Measurements from ENCODE around the gene CDH10. TPM values are rescaled to one million over a fixed set of nuclear protein-coding genes. Genes with fewer than 3 reads are reported as not detected.
A peak's percentile ranks its signal among the peaks of the same experiment; 100 is the strongest.

Gene CDH10
- polyA plus RNA-seq (2011; rRNA removed) (0.58 and 1.0 TPM in 2 replicates), polyA plus RNA-seq (2017; fragmentation: RNase III; extraction: RNeasy Plus Mini Kit Qiagen cat#74134 plus additional on column Dnase treatment) (0.38 to 0.63 TPM (median 0.47 TPM) in 3 replicates), polyA minus RNA-seq (2011; rRNA and poly(A)+ RNA removed) (0.29 and 0.58 TPM in 2 replicates)
- 0.16 and 0.20 TPM in 2 replicates for polyA plus RNA-seq (2012; cell fraction: cytosol; rRNA removed)
- 0.18 and 0.49 TPM in 2 replicates for polyA plus RNA-seq (2012; cell fraction: nucleus; rRNA removed)

GRCh38 chr5:24644761-24645160 lies at the start of gene CDH10:
CDH10 (minus strand) TSS chr5:24644978; CDS start chr5:24593490, 51,488 bp downstream.
- Histone ChIP-seq H3K9me3 (no peaks in the 10 kb centered on the region), H3K4me3 (peak within 1 kb of the TSS; percentile 39), H3K4me1 (no peaks in the 10 kb centered on the region), H3K4me2 (peak within 1 kb of the TSS; percentile 78), H3K27ac (no peak within 1 kb of the TSS)
- DNase-seq (ENCODE audit: low read depth in 1 of 2, low spot score in 1 of 2) (peak in 1 of 2 experiments; percentile 29), ATAC-seq (peak; percentile 30 to 68; a peak in 4 of 6 replicates), FAIRE-seq (no peak)
- CTCF ChIA-PET: no interaction called here
- TF ChIP-seq EP300 (IDR thresholded peaks at IDR 0.05) (no peak), MYC (IDR thresholded peaks at IDR 0.05; ENCODE audit: borderline replicate concordance, low read length) (no peak), RCOR1 (IDR thresholded peaks at IDR 0.05; ENCODE audit: low read depth, low read length) (no peak)
- TF ChIP-seq, protein P1, sequence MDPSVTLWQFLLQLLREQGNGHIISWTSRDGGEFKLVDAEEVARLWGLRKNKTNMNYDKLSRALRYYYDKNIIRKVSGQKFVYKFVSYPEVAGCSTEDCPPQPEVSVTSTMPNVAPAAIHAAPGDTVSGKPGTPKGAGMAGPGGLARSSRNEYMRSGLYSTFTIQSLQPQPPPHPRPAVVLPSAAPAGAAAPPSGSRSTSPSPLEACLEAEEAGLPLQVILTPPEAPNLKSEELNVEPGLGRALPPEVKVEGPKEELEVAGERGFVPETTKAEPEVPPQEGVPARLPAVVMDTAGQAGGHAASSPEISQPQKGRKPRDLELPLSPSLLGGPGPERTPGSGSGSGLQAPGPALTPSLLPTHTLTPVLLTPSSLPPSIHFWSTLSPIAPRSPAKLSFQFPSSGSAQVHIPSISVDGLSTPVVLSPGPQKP (IDR thresholded peaks at IDR 0.05; ENCODE audit: low read depth, low read length): no peak
- 1% methylated on average over 14 of the region's 14 CpGs for WGBS (ENCODE audit: missing lambda C conversion rate)
- POLR2A ChIA-PET: no interaction called here

DNA sequence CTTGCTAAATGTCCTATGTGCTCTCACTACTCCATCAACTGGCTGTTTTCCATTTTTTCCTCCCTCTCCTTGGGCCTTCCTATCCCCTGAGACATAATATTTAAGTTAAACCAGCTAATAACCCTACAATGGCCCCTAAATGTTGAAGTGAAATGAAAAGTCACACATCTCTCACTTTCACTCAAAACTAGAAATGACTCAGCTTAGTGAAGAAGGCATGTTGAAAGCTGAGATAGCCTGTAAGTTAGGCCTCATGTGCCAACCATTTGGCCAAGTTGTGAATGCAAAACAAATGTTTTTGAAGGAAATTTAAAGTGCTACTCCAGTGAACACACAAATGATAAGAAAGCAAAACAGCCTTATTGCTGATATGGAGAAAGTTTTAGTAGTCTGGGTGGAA lies 48.8 kb upstream of the CDH10 start:
- no peak overlapping the region for H3K27ac ChIP-seq
- FAIRE-seq: no peak
- ChIA-PET POLR2A (no interaction called here), CTCF (no interaction called here)
- no peak for ATAC-seq
- TF ChIP-seq ATOH8 (CRISPR knock-in tag; IDR thresholded peaks at IDR 0.05; ENCODE audit: low read depth): no peak
- TF ChIP-seq, protein P1 (IDR thresholded peaks at IDR 0.05; ENCODE audit: low read depth, low read length): no peak
- no peak for TF ChIP-seq ZFP36 (IDR thresholded peaks at IDR 0.05; ENCODE audit: borderline replicate concordance, partially characterized antibody)
- no peak for TF ChIP-seq NR3C1 (IDR thresholded peaks at IDR 0.05)
- TF ChIP-seq RNF2 (IDR thresholded peaks at IDR 0.05; ENCODE audit: borderline replicate concordance, low read depth): no peak
- no peak for TF ChIP-seq NFE2L2 (conservative IDR thresholded peaks at IDR 0.05; ENCODE audit: low read length)
- no peaks in the 10 kb centered on the region for H3K4me1 ChIP-seq
- H3K4me2 ChIP-seq: no peak overlapping the region
- no peaks in the 10 kb centered on the region for H3K9me3 ChIP-seq
- DNase-seq (ENCODE audit: low read depth in 1 of 2, low spot score in 1 of 2): no peak
- no peak overlapping the region for H3K4me3 ChIP-seq

DNA sequence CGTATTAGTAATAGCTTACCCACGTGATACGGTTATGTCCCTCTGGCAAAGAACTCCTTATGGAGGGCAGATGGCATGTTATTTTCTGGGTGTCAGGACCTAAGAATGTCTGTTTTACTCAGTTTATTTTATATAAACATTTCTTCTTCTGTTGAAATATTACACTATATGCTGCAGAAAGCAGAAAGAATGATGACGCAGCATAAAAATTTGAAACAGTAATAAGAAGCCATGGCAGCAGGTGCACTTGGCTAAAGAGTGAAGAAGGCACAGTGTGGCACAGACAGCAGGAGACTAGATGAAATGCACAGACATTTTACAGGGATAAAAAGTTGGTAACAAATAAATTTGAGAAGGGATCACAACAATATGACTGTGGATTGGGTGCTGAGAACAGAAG lies 46.3 kb upstream of the CDH10 start:
- CTCF ChIA-PET: no interaction called here
- FAIRE-seq (no peak), ATAC-seq (no peak), DNase-seq (ENCODE audit: low read depth in 1 of 2, low spot score in 1 of 2) (no peak)
- no peak for TF ChIP-seq SREBF2 (IDR thresholded peaks at IDR 0.05)
- TF ChIP-seq MAFK (IDR thresholded peaks at IDR 0.05; ENCODE audit: partially characterized antibody): peak; percentile 89
- POLR2A ChIA-PET: no interaction called here
- H3K4me1 ChIP-seq: no peaks in the 10 kb centered on the region
- WGBS (ENCODE audit: missing lambda C conversion rate): 73% methylated on average over 4 of the region's 4 CpGs
- no peak overlapping the region for H3K4me2 ChIP-seq
- H3K9me3 ChIP-seq: no peaks in the 10 kb centered on the region
- no peak overlapping the region for H3K27ac ChIP-seq
- no peak overlapping the region for H3K4me3 ChIP-seq

DNA sequence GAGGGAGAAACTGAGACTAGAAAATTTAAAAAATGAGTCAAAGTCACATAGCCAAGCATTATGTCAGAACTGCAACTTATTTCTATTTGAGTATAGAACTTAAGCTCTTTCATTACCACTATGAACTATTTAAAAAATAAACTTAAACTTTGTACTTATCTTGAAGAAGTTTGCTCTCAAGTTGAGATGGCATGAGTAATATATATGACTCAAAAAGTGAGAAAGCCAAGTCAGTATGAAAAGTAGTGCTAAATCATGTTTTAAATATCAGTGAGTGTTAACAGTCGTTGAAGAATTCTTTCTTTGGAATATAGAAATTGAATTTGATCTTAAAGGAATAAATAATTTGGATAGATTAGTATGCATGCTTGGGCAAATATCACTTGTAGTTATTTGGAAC lies 36.3 kb upstream of the CDH10 start:
- Histone ChIP-seq H3K27ac (no peak overlapping the region), H3K9me3 (peaks cover 4% of the 10 kb centered on the region; the same call in 2 of the 3 replicates), H3K4me3 (no peak overlapping the region), H3K4me2 (no peak overlapping the region), H3K4me1 (no peaks in the 10 kb centered on the region)
- no peak for FAIRE-seq
- CTCF ChIA-PET: no interaction called here
- POLR2A ChIA-PET: no interaction called here
- no peak for ATAC-seq
- WGBS (ENCODE audit: missing lambda C conversion rate): 0% methylated on average over 1 of the region's 1 CpG
- no peak for DNase-seq (ENCODE audit: low read depth in 1 of 2, low spot score in 1 of 2)
- TF ChIP-seq POLR2AphosphoS2 (conservative IDR thresholded peaks at IDR 0.05; ENCODE audit: low read length): no peak
- no peak for TF ChIP-seq MYC (IDR thresholded peaks at IDR 0.05; ENCODE audit: borderline replicate concordance, low read length)
- TF ChIP-seq SREBF2 (IDR thresholded peaks at IDR 0.05): no peak
- no peak for TF ChIP-seq REST (IDR thresholded peaks at IDR 0.05)
- TF ChIP-seq RFX5 (IDR thresholded peaks at IDR 0.05): no peak
- TF ChIP-seq GATA3 (IDR thresholded peaks at IDR 0.05; ENCODE audit: borderline replicate concordance): no peak
- TF ChIP-seq ZC3H11A (IDR thresholded peaks at IDR 0.05): no peak
- TF ChIP-seq NR3C1 (IDR thresholded peaks at IDR 0.05): no peak

Measured in A549 (cell line).